ENCODE measurements around the gene PRSS50.

The PRSS50 gene

GRCh38 chr3:46692566-46692990, 25.1 kb downstream of the PRSS50 start:
- no peak for DNase-seq (ENCODE audit: low read depth in 2 of 2, low spot score in 1 of 2)

GRCh38 chr3:46690798-46691197, 26.9 kb downstream of the PRSS50 start:
- DNase-seq (ENCODE audit: low read depth in 2 of 2, low spot score in 1 of 2): no peak

GRCh38 chr3:46685446-46685845, 32.2 kb downstream of the PRSS50 start:
- no peak for DNase-seq (ENCODE audit: low read depth in 2 of 2, low spot score in 1 of 2)

GRCh38 chr3:46684891-46685290, 32.8 kb downstream of the PRSS50 start:
- no peak for DNase-seq (ENCODE audit: low read depth in 2 of 2, low spot score in 1 of 2)

- DNase-seq (ENCODE audit: low read depth in 2 of 2, low spot score in 1 of 2): no peak
Measured at GRCh38 chr3:46682974-46683373, 34.7 kb downstream of the PRSS50 start.

GRCh38 chr3:46681856-46682540, 35.7 kb downstream of the PRSS50 start:
- DNase-seq (ENCODE audit: low read depth in 2 of 2, low spot score in 1 of 2): no peak

- no peak for DNase-seq (ENCODE audit: low read depth in 2 of 2, low spot score in 1 of 2)
Measured at GRCh38 chr3:46681387-46681786, 36.3 kb downstream of the PRSS50 start.

GRCh38 chr3:46680298-46680826, 37.3 kb downstream of the PRSS50 start:
- DNase-seq (ENCODE audit: low read depth in 2 of 2, low spot score in 1 of 2): no peak

- no peak for DNase-seq (ENCODE audit: low read depth in 2 of 2, low spot score in 1 of 2)
Measured at GRCh38 chr3:46679681-46680080, 38.0 kb downstream of the PRSS50 start.

- no peak for DNase-seq (ENCODE audit: low read depth in 2 of 2, low spot score in 1 of 2)
Measured at GRCh38 chr3:46678280-46678679, 39.4 kb downstream of the PRSS50 start.

GRCh38 chr3:46677411-46677726, 40.3 kb downstream of the PRSS50 start:
- DNase-seq (ENCODE audit: low read depth in 2 of 2, low spot score in 1 of 2): no peak

GRCh38 chr3:46676601-46677410, 40.9 kb downstream of the PRSS50 start:
- no peak for DNase-seq (ENCODE audit: low read depth in 2 of 2, low spot score in 1 of 2)

GRCh38 chr3:46675843-46676567, 41.7 kb downstream of the PRSS50 start:
- no peak for DNase-seq (ENCODE audit: low read depth in 2 of 2, low spot score in 1 of 2)

- no peak for DNase-seq (ENCODE audit: low read depth in 2 of 2, low spot score in 1 of 2)
Measured at GRCh38 chr3:46675426-46675825, 42.2 kb downstream of the PRSS50 start.

- DNase-seq (ENCODE audit: low read depth in 2 of 2, low spot score in 1 of 2): no peak
Measured at GRCh38 chr3:46674031-46674845, 43.4 kb downstream of the PRSS50 start.

GRCh38 chr3:46673151-46674030, 44.3 kb downstream of the PRSS50 start:
- no peak for DNase-seq (ENCODE audit: low read depth in 2 of 2, low spot score in 1 of 2)

GRCh38 chr3:46672349-46672695, 45.3 kb downstream of the PRSS50 start:
- DNase-seq (ENCODE audit: low read depth in 2 of 2, low spot score in 1 of 2): no peak

GRCh38 chr3:46671541-46672348, 45.9 kb downstream of the PRSS50 start:
- no peak for DNase-seq (ENCODE audit: low read depth in 2 of 2, low spot score in 1 of 2)

GRCh38 chr3:46670891-46671427, 46.7 kb downstream of the PRSS50 start:
- DNase-seq (ENCODE audit: low read depth in 2 of 2, low spot score in 1 of 2): no peak

Data from stimulated activated CD8-positive, alpha-beta memory T cell treated with anti-CD3 and anti-CD28 coated beads, Interleukin-4, amount 100 ng/mL, for 1 hour (primary cell).